Measurements from ENCODE around the gene EGLN2.
"Not testable (repeated sequence)": the region's sequence is repeated elsewhere in the genome, so short reads cannot be mapped to it uniquely, and the experiment has no call there.

Gene EGLN2

DNA sequence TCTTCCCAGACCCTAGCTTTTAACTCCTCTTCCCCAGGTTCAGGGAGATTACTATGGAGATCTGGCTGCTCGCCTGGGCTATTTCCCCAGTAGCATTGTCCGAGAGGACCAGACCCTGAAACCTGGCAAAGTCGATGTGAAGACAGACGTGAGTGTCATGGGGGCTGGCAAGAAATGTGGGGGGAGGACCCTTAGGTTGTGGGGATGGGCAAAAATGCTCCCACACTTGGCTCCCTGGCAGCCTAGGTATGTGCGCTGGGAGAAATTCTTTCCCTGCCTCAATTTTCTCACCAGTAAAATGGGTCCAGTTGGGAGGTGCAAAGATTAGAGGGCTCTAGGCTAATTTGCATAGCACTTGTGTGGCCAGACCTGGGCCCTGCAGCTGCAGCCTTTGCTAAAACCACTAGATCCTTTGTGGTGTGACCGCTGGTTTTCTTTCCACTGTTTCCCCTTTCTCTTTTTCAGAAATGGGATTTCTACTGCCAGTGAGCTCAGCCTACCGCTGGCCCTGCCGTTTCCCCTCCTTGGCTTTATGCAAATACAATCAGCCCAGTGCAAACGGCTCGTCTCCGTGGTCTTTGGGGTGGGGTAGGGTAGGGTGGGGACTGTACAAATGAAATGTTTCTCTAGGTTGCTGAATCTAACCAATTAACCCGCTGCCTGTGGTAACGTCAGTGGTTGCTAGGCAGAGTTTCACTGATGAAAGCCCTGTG lies 21.9 kb upstream of the EGLN2 start:
- peak; percentile 80 for DNase-seq

DNA sequence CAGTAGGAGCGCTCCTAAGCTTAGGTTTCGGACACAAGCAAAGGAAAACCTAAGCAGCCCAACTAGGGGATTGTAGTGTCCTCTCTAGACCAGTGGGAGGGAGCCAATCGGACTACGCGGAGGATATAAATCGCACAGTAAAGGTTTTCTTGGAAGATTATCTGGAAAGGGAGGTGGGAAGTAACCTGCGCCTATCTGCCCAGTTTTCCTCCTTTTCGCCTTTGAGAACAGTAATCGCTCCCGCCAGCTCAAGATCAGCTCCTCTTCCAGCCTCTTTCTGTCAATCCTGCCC lies 21.4 kb upstream of the EGLN2 start:
- DNase-seq, result no peak

DNA sequence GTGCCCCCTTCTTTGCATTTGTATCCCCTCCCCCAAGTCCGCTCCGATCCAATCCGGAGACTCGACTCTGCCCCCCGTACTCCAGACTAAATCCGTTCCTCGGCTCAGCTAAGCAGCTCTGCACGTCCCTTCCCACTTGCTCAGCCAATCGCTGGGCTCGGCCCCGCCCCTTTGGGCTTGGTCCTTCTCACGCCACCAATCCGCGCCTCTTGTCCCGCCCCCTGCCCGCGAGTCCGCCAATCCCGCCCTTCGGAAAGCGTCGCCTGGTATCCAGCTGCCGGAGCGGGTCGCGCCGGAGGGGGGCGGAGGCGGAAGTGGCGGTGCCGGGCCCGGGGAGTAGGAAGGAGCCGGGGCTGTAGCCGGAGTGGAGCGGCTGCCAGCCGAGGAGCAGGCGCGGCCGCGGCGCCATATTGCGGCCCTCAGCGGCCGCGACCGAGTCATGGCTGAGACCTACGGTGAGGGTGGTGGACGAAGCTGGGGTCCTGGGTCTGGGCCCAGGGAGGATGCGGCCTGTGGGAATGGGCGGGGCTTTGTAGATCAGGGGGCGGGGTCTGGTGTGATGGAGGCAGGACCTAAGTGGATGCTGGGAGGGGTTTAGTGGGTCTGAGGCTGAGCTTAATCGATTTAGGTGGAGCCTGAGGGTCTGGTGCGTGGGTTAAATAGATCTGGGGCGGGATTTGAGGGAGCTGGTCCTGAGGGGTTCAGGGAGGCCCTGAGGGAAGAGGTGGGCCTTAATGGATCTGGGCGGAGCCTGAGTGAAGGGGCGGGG lies 20.9 kb upstream of the EGLN2 start, which contains the start of gene RAB4B:
RAB4B (plus strand) TSS at position 311 of the 769 bp plus-strand sequence; CDS start at position 440, 129 bp downstream.
- peak; percentile 100 for DNase-seq

DNA sequence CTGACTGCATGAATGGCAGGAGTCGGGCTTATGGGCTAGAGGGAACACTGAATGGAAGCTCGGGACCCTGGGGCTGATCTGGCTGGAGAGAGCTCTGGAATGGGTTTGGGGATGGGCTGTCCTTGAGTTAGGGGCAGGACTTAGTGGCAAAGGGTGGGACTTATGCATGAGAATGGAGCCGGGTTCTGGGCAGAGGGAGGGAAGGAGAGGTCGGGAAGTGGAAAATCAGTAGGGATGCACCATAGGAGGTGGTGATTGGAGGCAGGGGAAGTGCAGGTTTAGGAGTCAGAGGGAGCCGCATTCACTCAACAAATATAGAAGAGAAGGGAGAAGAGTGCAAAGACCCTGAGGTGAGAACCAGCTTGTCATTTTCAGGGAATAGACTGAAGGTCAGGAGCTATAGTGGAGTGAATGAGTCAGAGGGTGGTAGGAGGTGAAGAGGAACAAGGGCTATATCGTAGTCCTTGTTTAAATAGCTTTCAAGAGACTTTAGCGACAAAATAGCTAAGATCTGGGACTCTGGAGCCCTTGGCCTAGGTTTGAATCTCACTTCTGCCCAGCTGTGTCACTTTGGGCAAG lies 20.2 kb upstream of the EGLN2 start:
- no peak for DNase-seq

DNA sequence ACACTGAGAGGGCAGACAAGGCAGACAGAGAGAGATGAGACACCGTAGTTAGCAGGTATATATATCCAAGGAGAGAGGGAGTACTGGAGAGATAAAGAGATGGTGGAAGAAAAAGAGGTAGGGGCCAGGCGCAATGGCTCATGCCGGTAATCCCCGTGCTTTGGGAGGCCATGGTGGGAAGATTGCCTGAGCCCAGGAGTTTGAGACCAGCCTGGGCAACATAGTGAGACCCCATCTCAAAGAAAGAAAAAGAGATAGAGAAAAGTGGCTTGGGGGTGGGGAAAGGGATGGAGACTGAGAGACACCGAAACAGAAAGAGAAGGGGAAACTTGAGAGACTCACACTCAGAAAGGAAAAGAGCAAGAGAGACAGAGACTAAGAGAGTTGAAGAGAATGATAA lies 18.4 kb upstream of the EGLN2 start:
- no peak for DNase-seq

DNA sequence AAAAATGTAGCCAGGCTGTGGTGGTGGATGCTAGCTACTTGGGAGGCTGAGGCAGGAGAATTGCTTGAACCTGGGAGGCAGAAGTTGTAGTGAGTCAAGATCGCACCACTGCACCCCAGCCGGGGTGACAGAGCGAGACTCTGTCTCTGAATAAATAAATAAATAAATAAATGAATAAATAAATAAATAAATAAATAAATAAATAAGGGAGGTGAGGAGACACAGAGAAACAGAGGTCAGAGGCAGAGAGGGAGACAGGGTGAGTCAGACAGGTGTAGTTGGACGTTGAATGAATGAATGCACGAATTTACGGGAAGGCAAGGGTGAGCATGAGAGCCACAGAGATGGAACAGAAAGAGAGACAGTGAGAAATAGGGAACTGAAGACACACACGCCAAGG lies 17.9 kb upstream of the EGLN2 start:
- DNase-seq, result no peak

DNA sequence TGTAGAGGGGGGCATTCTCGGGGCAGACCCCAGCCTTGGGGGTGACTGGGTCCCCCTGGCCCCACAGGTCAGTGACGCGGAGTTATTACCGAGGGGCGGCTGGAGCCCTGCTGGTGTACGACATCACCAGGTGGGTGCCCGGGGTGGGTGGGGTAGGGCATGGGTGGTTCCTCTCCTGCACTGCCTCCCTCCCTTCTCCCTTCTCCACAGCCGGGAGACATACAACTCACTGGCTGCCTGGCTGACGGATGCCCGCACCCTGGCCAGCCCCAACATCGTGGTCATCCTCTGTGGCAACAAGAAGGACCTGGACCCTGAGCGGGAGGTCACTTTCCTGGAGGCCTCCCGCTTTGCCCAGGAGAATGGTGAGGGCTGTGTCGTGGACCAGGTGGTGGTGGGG lies 15.3 kb upstream of the EGLN2 start:
- no peak for DNase-seq

DNA sequence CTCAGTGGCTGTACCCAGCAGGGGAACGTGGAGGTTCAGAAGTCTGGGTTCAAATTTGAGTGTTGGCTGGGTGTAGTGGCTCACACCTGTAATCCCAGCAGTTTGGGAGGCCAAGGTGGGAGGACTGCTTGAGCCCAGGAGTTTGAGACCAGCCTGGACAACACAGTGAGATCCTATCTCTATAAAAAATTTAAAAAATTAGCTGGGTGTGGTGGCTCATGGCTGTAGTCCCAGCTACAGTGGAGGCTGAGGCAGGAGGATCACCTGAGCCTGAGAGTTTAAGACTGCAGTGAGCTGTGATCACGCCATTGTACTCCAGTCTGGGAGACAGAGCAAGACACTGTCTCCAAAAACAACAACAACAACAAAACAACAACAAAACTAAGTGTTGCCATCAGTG lies 14.8 kb upstream of the EGLN2 start:
- not testable (repeated sequence) for DNase-seq

DNA sequence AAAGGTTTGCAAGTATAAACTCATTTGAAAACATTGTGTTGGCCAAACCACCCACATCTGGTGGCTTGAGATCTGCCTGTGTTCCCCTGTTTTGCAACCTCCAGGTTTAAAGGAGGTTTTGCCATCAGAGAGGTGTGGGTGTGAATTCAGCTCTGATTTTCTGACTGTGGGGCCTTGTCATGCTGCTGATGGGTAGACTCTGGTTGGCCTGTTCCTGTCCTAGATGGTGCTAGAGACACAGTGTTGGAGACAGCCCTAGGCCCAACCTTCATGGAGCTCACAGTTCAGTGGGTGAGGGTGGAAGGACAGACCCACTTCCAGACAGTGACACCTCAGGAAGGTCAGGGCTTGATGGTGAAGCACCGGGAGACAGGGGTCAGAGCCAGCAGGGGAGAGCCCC lies 13.5 kb upstream of the EGLN2 start:
- no peak for DNase-seq

DNA sequence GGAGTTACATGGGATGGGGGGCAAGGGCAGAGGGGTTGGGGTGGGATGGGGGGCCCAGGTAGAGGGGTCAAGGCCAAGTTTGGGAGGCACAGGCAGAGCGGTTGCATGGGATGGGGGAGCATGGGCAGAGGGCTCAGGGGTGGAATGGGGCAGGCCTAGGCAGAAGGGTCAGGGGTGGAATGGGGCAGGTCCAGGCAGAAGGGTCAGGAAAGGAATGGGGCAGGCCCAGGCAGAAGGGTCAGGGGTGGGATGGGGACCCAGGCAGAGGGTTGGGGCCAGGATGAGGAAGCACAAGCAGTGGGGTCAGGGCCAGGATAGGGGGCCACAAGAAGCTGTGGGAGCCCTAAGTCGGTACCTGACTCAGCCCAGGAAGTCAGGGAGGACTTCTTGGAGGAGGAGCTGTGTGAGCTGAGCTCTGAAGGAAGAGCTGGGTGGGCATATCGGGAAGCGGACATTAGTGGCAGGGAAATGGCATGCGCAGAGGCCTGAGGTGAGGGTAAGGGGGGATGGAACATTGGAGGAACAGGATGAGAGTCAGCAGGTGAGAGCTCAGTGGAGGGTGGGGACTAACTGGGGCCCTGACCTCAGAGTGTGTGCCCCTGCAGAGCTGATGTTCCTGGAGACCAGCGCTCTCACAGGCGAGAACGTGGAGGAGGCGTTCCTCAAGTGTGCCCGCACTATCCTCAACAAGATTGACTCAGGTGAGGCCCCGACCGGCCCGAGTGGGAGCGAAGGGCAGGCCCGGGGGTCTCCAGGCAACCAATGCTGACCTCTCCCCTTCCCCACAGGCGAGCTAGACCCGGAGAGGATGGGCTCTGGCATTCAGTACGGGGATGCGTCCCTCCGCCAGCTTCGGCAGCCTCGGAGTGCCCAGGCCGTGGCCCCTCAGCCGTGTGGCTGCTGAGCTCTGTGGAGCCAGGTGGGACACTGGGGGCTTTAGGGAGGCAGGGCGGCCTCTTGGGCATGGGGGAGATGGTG lies 12.6 kb upstream of the EGLN2 start:
- DNase-seq, result no peak

DNA sequence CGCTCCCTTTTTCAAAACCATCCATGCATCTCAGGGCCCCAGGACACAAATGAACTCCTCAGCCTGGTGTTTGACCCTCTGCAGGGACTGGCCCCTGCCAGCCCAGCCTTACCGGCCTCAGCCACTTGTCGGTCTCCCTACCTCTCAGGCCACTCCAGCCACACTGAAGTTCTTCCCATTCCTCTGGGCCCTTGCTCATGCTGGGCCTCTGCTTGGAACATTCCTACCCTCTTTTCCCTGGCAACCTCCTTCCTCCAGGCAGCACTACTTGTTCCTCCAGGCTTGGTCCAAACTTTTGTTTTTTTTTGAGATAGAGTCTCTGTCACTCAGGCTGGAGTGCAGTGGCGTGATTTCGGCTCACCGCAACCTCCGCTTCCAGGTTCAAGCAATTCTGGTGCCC lies 7.6 kb upstream of the EGLN2 start:
- no peak for DNase-seq

DNA sequence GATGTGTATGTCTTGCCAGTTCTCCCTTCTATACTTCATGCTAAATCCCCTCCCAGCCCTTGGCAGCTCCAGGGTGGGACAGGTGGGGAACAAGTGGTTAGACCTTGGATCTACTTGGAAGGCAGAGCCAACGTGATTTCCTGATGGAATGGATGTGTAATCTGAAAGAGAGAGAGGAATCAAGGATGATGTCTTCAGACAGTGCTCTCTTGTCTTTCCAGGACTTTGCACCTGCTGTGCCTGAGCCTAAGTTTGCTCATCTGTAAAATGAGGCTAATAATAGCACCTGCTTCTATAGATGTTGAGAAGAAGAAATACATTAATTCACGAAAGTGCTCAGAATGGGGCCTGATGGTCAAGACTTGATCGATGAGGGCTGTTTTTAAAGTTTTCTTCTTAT lies 7.0 kb upstream of the EGLN2 start:
- DNase-seq, result no peak

DNA sequence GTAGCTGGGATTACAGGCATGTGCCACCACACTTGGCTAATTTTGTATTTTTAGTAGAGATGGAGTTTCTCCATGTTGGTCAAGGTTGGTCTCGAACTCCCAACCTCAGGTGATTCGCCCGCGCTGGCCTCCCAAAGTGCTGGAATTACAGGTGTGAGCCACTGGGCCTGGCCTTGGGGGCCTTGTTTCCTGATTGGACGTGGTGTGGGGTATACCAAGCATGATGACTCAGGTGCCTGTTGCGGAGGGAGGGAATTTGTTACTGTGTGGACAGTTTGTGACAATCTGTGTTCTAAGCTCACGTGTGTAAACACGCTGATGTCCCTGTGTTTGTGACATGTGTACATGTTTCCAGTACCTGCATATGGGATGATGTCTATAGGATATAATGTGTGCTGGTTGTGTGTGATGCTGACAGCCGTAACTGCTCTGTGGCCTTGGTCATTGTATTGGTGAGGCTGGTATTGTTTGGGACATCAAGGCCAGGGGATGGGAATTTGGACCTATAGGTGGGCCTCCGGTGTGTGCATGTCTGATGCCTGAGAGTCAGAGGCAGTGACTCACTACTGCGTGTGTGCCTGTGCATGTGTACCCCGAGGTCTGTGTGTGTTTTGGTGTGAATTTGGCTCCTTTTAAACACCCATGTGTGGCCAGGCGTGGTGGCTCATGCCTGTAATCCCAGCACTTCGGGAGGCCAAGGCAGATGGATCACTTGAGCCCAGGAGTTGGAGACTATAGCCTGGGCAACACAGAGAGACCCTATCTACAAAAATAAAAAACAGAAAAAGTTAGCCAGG lies 1.6 kb upstream of the EGLN2 start:
- DNase-seq, result no peak

DNA sequence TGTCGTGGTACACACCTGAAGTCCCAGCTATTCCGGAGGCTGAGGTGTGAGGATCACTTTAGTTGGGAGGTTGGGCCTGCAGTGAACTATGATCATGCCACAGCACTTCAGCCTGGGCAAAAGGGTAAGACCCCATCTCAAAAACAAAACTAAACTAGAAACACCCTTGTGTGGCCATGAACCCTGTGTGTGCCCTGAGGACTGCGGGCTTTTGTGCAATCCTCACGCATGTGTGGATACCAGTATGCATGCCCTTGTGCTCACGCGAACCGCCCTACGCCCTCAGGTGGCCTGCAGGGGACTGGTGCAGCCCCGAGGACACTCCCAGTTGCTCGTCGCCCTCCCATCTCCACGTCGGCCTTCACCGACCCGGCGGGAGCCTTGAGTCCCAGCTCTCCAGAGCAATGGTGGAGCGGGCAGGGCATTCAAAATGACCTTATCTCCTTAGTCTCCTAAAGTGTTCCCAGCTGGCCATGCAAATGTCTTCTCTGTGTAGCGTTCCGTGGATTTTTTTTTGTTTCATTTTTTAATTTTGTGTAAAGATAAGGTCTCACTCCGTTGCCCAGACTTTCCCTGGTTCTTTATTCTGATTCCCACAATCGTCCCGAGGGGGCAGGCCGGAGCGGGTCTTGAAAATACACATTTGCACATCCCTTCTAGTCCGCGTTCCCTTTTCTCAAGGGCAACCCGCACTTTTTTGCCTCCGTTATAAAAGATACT lies 868 bp upstream of the EGLN2 start:
- DNase-seq, result peak; percentile 72

DNA sequence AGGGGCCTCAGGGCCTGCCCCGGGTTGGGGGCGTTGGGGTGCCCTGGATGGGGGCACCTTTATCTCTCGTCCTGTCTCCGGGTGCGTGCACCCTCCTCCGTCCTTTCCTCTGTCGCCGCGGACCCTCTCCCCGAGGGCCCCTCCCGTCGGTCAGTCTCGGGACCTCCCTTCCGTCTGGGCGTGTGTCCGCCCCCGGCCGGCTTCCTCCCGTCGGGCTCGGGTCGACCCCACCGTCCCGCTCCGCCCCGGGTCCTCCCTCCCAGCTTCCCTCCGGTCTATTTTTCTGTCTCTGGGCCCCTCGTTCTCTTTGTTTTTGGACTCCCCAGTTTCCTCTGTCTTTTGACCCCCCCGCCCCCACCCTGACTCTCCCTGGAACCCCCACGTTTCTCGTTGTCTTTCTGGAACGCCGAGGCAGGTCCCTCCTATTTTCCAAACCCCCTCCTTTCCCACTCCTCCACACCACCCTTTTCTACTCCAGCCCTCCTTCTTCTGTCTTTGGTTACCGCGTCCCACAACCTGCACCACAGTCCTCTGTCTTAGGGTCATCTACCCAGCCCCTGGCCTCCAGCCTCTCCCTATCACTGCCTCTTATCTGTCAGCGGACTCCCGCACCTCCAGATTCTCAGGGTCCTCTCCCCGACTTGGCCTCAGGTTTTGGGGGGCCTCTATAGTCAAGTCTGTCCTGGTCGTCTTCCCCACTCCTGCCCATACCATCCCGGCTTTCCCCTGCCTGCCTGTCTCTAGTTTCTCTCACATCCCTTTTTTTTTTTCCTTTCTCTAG lies 757 bp downstream of the EGLN2 start:
- DNase-seq, result no peak

DNA sequence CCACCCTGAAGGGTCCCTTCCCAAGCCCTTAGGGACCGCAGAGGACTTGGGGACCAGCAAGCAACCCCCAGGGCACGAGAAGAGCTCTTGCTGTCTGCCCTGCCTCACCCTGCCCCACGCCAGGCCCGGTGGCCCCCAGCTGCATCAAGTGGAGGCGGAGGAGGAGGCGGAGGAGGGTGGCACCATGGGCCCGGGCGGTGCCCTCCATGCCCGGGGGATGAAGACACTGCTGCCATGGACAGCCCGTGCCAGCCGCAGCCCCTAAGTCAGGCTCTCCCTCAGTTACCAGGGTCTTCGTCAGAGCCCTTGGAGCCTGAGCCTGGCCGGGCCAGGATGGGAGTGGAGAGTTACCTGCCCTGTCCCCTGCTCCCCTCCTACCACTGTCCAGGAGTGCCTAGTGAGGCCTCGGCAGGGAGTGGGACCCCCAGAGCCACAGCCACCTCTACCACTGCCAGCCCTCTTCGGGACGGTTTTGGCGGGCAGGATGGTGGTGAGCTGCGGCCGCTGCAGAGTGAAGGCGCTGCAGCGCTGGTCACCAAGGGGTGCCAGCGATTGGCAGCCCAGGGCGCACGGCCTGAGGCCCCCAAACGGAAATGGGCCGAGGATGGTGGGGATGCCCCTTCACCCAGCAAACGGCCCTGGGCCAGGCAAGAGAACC lies 1.5 kb downstream of the EGLN2 start:
- DNase-seq, result no peak

DNA sequence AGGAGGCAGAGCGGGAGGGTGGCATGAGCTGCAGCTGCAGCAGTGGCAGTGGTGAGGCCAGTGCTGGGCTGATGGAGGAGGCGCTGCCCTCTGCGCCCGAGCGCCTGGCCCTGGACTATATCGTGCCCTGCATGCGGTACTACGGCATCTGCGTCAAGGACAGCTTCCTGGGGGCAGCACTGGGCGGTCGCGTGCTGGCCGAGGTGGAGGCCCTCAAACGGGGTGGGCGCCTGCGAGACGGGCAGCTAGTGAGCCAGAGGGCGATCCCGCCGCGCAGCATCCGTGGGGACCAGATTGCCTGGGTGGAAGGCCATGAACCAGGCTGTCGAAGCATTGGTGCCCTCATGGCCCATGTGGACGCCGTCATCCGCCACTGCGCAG lies 2.0 kb downstream of the EGLN2 start:
- DNase-seq, result no peak

DNA sequence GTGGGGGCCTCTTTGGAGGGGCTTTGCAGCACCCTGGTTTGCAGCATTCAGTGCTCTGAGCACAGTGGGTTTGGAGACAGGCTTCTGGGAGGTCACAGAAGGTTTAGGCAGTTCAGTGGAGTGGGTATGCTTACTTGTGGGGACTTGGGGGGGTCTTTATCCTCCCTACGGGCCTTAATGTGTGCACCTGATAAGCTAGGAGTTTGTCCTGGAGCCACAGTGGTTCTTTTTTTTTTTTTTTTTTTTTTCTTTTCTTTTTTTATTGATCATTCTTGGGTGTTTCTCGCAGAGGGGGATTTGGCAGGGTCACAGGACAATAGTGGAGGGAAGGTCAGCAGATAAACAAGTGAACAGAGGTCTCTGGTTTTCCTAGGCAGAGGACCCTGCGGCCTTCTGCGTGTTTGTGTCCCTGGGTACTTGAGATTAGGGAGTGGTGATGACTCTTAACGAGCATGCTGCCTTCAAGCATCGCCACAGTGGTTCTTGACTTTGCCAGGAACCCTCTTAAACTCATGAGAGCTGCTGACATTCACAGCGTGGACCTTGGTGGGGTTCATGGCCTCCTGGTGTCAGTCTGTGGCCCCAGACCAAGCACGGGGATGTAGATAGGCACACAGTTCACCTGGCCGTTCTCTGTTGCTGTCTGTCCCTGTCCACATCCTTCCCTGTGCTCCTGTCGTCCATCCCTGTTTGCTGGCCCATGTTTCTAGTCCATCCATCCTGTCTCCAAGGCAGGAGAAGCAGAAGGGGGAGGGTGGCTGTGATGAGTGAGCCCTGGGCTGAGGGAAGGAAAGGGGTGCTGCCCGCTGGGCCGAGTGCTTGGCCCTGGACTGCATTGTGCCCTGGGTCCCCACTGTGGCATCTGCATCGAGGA lies 2.7 kb downstream of the EGLN2 start:
- no peak for DNase-seq

Data from activated CD4-positive, CD25-positive, alpha-beta regulatory T cell treated with anti-CD3 and anti-CD28 coated beads, Interleukin-2, amount 50 U/mL, for 72 hours (primary cell).